GM10847 (cell line): ENCODE results near the gene C1orf50.
A peak's percentile ranks its signal among the peaks of the same experiment; 100 is the strongest.

Experiments used
- POLR2A ChIP-seq: IDR thresholded peaks from 2 replicates; pipeline ENCODE4 v1.6.1; 2011; ENCODE audit not compliant: insufficient read length; ENCODE audit errors: extremely low read depth

The C1orf50 gene

GRCh38 chr1:42806593-42806992 lies 39.5 kb downstream of the C1orf50 start:
- TF ChIP-seq POLR2A: no peak

- no peak for TF ChIP-seq POLR2A
Observed at GRCh38 chr1:42807056-42807668, 40.1 kb downstream of the C1orf50 start.

- no peak for TF ChIP-seq POLR2A
Observed at GRCh38 chr1:42815941-42816584, 49.0 kb downstream of the C1orf50 start.

- peak; percentile 61 for TF ChIP-seq POLR2A
Observed at GRCh38 chr1:42816585-42817439, 49.8 kb downstream of the C1orf50 start, which contains the start of the genes ERMAP and SVBP. Gene ERMAP (plus strand): TSS chr1:42817122. CDS start chr1:42830449, 13,327 bp downstream. Gene SVBP (minus strand): TSS chr1:42817397. CDS start chr1:42816544, 853 bp downstream.

GRCh38 chr1:42817440-42817767 lies 50.4 kb downstream of the C1orf50 start:
- no peak for TF ChIP-seq POLR2A

GRCh38 chr1:42817976-42818375 lies 50.9 kb downstream of the C1orf50 start:
- no peak for TF ChIP-seq POLR2A

- TF ChIP-seq POLR2A: no peak
Observed at GRCh38 chr1:42820813-42821212, 53.8 kb downstream of the C1orf50 start.

- TF ChIP-seq POLR2A: no peak
Observed at GRCh38 chr1:42821690-42822089, 54.6 kb downstream of the C1orf50 start.

- no peak for TF ChIP-seq POLR2A
Observed at GRCh38 chr1:42822800-42823392, 55.8 kb downstream of the C1orf50 start.

- TF ChIP-seq POLR2A: no peak
Observed at GRCh38 chr1:42824481-42825035, 57.5 kb downstream of the C1orf50 start.

- no peak for TF ChIP-seq POLR2A
Observed at GRCh38 chr1:42825036-42825851, 58.2 kb downstream of the C1orf50 start.
